LNCaP clone FGC (cell line): ENCODE data around the gene RGS11.

Experiments
- DNase-seq: peaks from one replicate; pipeline ENCODE4 v3.0.0-alpha.2; 2011; ENCODE audit warnings: low read depth
- H3K4me3 ChIP-seq: 2 replicates; pipeline ENCODE4 v1.5.1; 2011; ENCODE audit warnings: mild to moderate bottlenecking, low read depth, low read length, control low read depth
- CTCF ChIP-seq: IDR thresholded peaks from 2 replicates; pipeline ENCODE4 v1.5.1; 2012; ENCODE audit warnings: mild to moderate bottlenecking; ENCODE audit not compliant: control insufficient read depth, insufficient read depth; ENCODE audit errors: extremely low read depth

RGS11 gene

GRCh38 chr16:297832-298231 is 22.1 kb upstream of the RGS11 start:
- TF ChIP-seq CTCF, result no peak
- H3K4me3 ChIP-seq, result no peak overlapping the region
- no peak for DNase-seq

- no peak overlapping the region for H3K4me3 ChIP-seq
- DNase-seq, result no peak
- TF ChIP-seq CTCF, result no peak
Observed at GRCh38 chr16:296806-297510, 21.2 kb upstream of the RGS11 start.

GRCh38 chr16:296276-296675 is 20.5 kb upstream of the RGS11 start:
- no peak for TF ChIP-seq CTCF
- DNase-seq, result no peak

GRCh38 chr16:293043-293775 is 17.5 kb upstream of the RGS11 start:
- no peak overlapping the region for H3K4me3 ChIP-seq
- no peak for DNase-seq
- TF ChIP-seq CTCF, result no peak

More at GRCh38 chr16:296276-296675, 20.5 kb upstream of the RGS11 start:
- H3K4me3 ChIP-seq, result no peak overlapping the region

- H3K4me3 ChIP-seq, result no peak overlapping the region
- DNase-seq, result no peak
- no peak for TF ChIP-seq CTCF
Observed at GRCh38 chr16:291539-291938, 15.8 kb upstream of the RGS11 start.

GRCh38 chr16:290681-291405 is 15.1 kb upstream of the RGS11 start:
- no peak overlapping the region for H3K4me3 ChIP-seq
- DNase-seq, result no peak
- no peak for TF ChIP-seq CTCF
